ENCODE results near the gene H1-8.

GRCh38 chr3:129514563-129514962 is 28.4 kb upstream of the H1-8 start:
- no peak for TF ChIP-seq CTCF (IDR thresholded peaks at IDR 0.05)
- TF ChIP-seq POLR2A (IDR thresholded peaks at IDR 0.05), result no peak
- TF ChIP-seq EP300 (IDR thresholded peaks at IDR 0.05), result no peak
